ENCODE measurements around the gene USP37. TPM values are rescaled to one million over a fixed set of nuclear protein-coding genes. Genes with fewer than 3 reads are reported as not detected.
"Not testable (repeated sequence)": the region's sequence is repeated elsewhere in the genome, so short reads cannot be mapped to it uniquely, and the experiment has no call there.

USP37 gene
- total and polyA plus RNA-seq, 3 experiments from 2014 or later: 12.5 to 31.5 (median 29.9) TPM

DNA sequence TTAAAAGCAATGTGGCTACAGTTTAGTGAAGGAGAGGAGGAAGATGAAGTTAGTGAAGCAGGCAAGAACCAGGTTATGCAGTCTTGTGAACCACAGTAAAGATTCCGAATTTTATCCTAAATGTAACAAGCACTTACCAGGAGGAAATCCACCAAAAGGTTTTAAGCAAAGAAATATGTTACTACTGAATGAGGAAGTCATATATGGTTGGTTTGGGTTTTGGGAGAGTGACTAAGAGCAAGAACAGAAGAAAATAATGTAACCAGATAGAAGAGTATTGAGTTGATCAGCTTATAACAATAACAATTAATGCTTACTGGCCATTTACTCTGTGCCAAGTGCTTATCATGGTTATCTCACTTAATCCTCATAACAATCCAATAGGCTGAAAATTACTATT lies 1.9 kb downstream of the USP37 start:
- Mint-ChIP-seq H3K27me3 (no peaks in the 10 kb centered on the region), H3K27ac (peak overlapping the region; percentile 12 to 100 (median 94)), H3K36me3 (peaks cover 4 to 58% (median 12%) of the 10 kb centered on the region in 3 donors), H3K4me3 (peak overlapping the region in 6 of 7 donors; percentile 91 to 99 (median 98)), H3K9me3 (no peaks in the 10 kb centered on the region), H3K4me1 (peaks cover 47 to 62% (median 60%) of the 10 kb centered on the region in 3 donors)
- Histone ChIP-seq H3K36me3 (ENCODE audit: insufficient read depth, low read length) (peaks cover 9% of the 10 kb centered on the region), H3K27ac (ENCODE audit: low read depth, low read length) (no peak overlapping the region), H3K4me3 (ENCODE audit: low read length) (no peak overlapping the region), H3K4me1 (ENCODE audit: insufficient read depth, low read length) (peaks cover 36% of the 10 kb centered on the region), H3K9me3 (ENCODE audit: low read length) (no peaks in the 10 kb centered on the region), H3K27me3 (ENCODE audit: insufficient read depth, low read length, poor library complexity, severe bottlenecking) (no peaks in the 10 kb centered on the region)
- no peak for DNase-seq
- ChIA-PET POLR2A (no interaction called here), CTCF (no interaction called here)

DNA sequence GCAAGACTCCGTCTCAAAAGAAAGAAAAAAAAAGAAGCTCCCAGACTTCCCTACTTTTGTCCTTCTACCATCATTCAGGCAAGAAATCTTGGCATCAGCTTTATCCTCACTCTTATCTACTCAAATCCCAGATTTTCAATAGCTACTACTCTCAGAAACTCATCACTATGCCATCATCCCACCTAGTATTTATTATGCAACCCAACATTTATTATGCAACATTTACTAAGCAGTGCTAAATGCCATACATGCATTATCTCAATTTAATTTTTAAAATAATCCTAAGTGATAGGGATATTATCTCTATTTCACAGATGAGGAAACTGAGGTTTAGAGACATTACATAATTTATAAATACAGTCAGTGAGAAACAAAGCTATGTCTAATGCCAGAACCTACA lies 4.1 kb downstream of the USP37 start:
- Histone ChIP-seq H3K27me3 (ENCODE audit: insufficient read depth, low read length, poor library complexity, severe bottlenecking) (no peaks in the 10 kb centered on the region), H3K4me3 (ENCODE audit: low read length) (no peak overlapping the region), H3K9me3 (ENCODE audit: low read length) (no peaks in the 10 kb centered on the region), H3K27ac (ENCODE audit: low read depth, low read length) (no peak overlapping the region), H3K4me1 (ENCODE audit: insufficient read depth, low read length) (peaks cover 15% of the 10 kb centered on the region), H3K36me3 (ENCODE audit: insufficient read depth, low read length) (peaks cover 23% of the 10 kb centered on the region)
- H3K4me1 Mint-ChIP-seq: peaks cover 26 to 45% (median 40%) of the 10 kb centered on the region in 3 donors
- peak overlapping the region in 5 of 8 donors; percentile 1 to 88 (median 57) for H3K27ac Mint-ChIP-seq
- DNase-seq: no peak
- H3K4me3 Mint-ChIP-seq: no peak overlapping the region
- ChIA-PET POLR2A (no interaction called here), CTCF (no interaction called here)
- no peaks in the 10 kb centered on the region for H3K9me3 Mint-ChIP-seq
- peaks cover 4 to 66% (median 14%) of the 10 kb centered on the region in 3 donors for H3K36me3 Mint-ChIP-seq
- no peaks in the 10 kb centered on the region for H3K27me3 Mint-ChIP-seq

DNA sequence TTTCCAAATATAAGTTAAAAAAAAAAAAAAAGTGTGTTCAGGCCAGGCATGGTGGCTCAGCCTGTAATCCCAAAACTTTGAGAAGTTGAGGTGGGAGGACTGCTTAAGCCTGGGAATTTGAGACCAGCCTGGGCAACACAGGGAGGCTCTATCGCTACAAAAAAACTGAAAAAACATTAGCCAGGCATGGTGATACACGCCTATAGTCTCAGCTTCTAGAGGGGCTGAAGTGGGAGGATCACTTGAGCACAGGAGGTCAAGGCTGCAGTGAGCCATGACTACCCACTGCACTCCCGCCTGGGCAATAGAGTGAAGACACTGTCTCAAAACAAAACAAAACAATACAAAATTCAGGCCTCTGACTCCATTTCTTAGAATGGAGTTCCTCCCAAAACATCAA lies 9.2 kb downstream of the USP37 start:
- Mint-ChIP-seq H3K4me3 (peak overlapping the region in 1 of 7 donors; percentile 27), H3K27me3 (no peaks in the 10 kb centered on the region), H3K9me3 (no peaks in the 10 kb centered on the region), H3K4me1 (peaks cover 6 to 18% (median 18%) of the 10 kb centered on the region in 3 donors), H3K27ac (peak overlapping the region in 1 of 8 donors; percentile 54), H3K36me3 (peaks cover 9 to 73% (median 20%) of the 10 kb centered on the region in 3 donors)
- Histone ChIP-seq H3K27me3 (ENCODE audit: insufficient read depth, low read length, poor library complexity, severe bottlenecking) (no peaks in the 10 kb centered on the region), H3K4me1 (ENCODE audit: insufficient read depth, low read length) (no peaks in the 10 kb centered on the region), H3K9me3 (ENCODE audit: low read length) (no peaks in the 10 kb centered on the region), H3K36me3 (ENCODE audit: insufficient read depth, low read length) (peaks cover 33% of the 10 kb centered on the region), H3K27ac (ENCODE audit: low read depth, low read length) (no peak overlapping the region), H3K4me3 (ENCODE audit: low read length) (no peak overlapping the region)
- DNase-seq: no peak
- ChIA-PET POLR2A (no interaction called here), CTCF (no interaction called here)

DNA sequence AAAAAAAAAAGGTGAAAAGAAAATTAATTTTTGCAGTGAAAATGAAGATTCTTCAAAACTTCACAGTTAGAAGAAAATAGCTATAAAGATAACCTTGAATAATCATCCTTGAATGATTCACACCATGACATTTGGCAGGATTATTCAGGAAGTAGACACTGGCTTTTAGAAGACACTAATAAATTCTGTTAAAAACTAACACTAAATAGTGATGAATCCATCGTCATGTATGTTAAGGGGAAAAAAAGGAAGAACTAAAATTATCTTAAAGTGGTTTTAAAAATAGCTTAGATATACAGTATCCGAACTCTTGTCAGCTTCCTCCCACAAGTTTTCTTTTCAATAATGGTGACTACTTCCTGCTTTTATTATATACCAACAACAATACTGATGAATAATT lies 10.2 kb downstream of the USP37 start:
- Histone ChIP-seq H3K4me3 (ENCODE audit: low read length) (no peak overlapping the region), H3K36me3 (ENCODE audit: insufficient read depth, low read length) (peaks cover 40% of the 10 kb centered on the region), H3K4me1 (ENCODE audit: insufficient read depth, low read length) (no peaks in the 10 kb centered on the region), H3K27me3 (ENCODE audit: insufficient read depth, low read length, poor library complexity, severe bottlenecking) (no peaks in the 10 kb centered on the region), H3K9me3 (ENCODE audit: low read length) (no peaks in the 10 kb centered on the region), H3K27ac (ENCODE audit: low read depth, low read length) (no peak overlapping the region)
- no peak for DNase-seq
- peaks cover 17 to 74% (median 25%) of the 10 kb centered on the region in 3 donors for H3K36me3 Mint-ChIP-seq
- H3K4me3 Mint-ChIP-seq: no peak overlapping the region
- H3K9me3 Mint-ChIP-seq: no peaks in the 10 kb centered on the region
- ChIA-PET POLR2A (no interaction called here), CTCF (interaction anchor here (1.0 kb wide), 1 partner anchor 256 kb away, joined by 3 read pairs; no protein-coding TSS in a partner anchor)
- no peak overlapping the region for H3K27ac Mint-ChIP-seq
- no peaks in the 10 kb centered on the region for H3K27me3 Mint-ChIP-seq
- H3K4me1 Mint-ChIP-seq: peaks cover 5 to 15% (median 10%) of the 10 kb centered on the region in 3 donors

DNA sequence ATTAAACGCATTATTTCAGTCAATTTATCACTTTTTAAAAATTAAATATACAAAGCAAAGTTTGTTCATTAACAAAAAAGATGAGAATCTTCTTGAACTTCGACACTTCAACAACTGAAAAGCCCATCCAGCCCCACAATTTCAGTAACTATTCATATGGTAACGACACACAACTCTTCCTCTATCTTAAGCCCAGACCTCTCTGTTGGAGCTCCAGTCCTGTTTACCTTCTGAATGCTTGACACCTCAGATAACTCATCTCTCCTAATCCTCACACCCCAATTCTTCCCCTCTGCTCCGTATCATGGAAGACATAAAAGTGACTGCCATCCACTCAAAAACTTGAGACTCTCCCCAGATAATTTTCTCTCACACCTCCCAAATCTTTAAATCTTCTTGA lies 12.6 kb downstream of the USP37 start:
- H3K36me3 ChIP-seq (ENCODE audit: insufficient read depth, low read length): peaks cover 33% of the 10 kb centered on the region
- no peaks in the 10 kb centered on the region for H3K9me3 ChIP-seq (ENCODE audit: low read length)
- CTCF ChIA-PET: no interaction called here
- no peak overlapping the region for H3K27ac ChIP-seq (ENCODE audit: low read depth, low read length)
- Mint-ChIP-seq H3K9me3 (no peaks in the 10 kb centered on the region), H3K36me3 (peaks cover 20 to 78% (median 27%) of the 10 kb centered on the region in 3 donors), H3K27ac (peak overlapping the region in 3 of 8 donors; percentile 0 to 55 (median 51)), H3K4me3 (no peak overlapping the region), H3K4me1 (peaks cover 0 to 15% (median 4%) of the 10 kb centered on the region in 3 donors), H3K27me3 (no peaks in the 10 kb centered on the region)
- H3K4me3 ChIP-seq (ENCODE audit: low read length): no peak overlapping the region
- no peaks in the 10 kb centered on the region for H3K27me3 ChIP-seq (ENCODE audit: insufficient read depth, low read length, poor library complexity, severe bottlenecking)
- H3K4me1 ChIP-seq (ENCODE audit: insufficient read depth, low read length): no peaks in the 10 kb centered on the region
- DNase-seq: no peak
- POLR2A ChIA-PET: no interaction called here

DNA sequence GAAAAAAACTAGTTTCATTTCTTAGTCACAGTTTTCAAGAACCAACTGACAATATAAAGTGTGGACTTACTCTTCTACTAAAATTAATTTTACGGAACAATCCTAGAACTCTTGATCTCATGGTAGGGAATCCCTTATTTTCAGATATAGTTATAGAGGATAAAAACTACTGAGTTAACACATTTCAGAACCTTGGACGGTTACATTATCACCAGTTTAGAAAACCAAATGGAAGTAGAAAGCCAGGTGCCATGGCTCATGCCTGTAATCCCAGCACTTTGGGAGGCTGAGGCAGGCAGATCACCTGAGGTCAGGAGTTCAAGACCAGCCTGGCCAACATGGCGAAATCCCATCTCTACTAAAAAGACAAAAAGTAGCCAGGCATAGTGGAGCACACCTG lies 13.9 kb downstream of the USP37 start:
- H3K9me3 Mint-ChIP-seq; H3K27me3 Mint-ChIP-seq; H3K4me1 ChIP-seq (ENCODE audit: insufficient read depth, low read length); H3K27ac Mint-ChIP-seq; H3K27me3 ChIP-seq (ENCODE audit: insufficient read depth, low read length, poor library complexity, severe bottlenecking); H3K9me3 ChIP-seq (ENCODE audit: low read length); H3K4me3 Mint-ChIP-seq; DNase-seq; CTCF ChIA-PET; POLR2A ChIA-PET; H3K4me3 ChIP-seq (ENCODE audit: low read length); H3K27ac ChIP-seq (ENCODE audit: low read depth, low read length): not testable (repeated sequence)
- Mint-ChIP-seq H3K36me3 (peaks cover 20 to 71% (median 24%) of the 10 kb centered on the region in 3 donors), H3K4me1 (peaks cover 0 to 12% (median 4%) of the 10 kb centered on the region in 3 donors)
- H3K36me3 ChIP-seq (ENCODE audit: insufficient read depth, low read length): peaks cover 25% of the 10 kb centered on the region

DNA sequence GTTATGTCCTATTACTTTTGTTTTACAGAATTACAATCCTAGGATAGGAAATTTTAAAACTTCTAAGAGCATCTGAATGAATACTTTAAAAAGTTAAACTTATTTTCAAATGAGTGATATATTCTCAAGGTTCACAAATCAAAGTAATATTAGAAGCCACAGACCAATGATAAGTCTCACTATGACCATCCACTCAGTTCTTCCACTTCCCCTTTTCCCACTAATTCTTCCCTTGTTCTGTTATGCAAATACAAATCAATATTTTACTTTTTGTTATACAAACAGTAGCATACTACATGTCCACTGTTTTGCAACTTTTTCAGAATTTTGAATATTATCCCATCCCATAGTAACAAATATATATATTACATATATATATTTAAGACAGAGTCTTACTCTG lies 20.2 kb downstream of the USP37 start:
- no peaks in the 10 kb centered on the region for H3K9me3 Mint-ChIP-seq
- no peak for DNase-seq
- H3K27ac ChIP-seq (ENCODE audit: low read depth, low read length): no peak overlapping the region
- H3K27me3 ChIP-seq (ENCODE audit: insufficient read depth, low read length, poor library complexity, severe bottlenecking): no peaks in the 10 kb centered on the region
- peaks cover 0 to 6% (median 0%) of the 10 kb centered on the region in 3 donors for H3K4me1 Mint-ChIP-seq
- peaks cover 11 to 77% (median 24%) of the 10 kb centered on the region in 3 donors for H3K36me3 Mint-ChIP-seq
- no peak overlapping the region for H3K27ac Mint-ChIP-seq
- ChIA-PET CTCF (no interaction called here), POLR2A (no interaction called here)
- no peak overlapping the region for H3K4me3 ChIP-seq (ENCODE audit: low read length)
- H3K9me3 ChIP-seq (ENCODE audit: low read length): no peaks in the 10 kb centered on the region
- no peaks in the 10 kb centered on the region for H3K4me1 ChIP-seq (ENCODE audit: insufficient read depth, low read length)
- no peak overlapping the region for H3K4me3 Mint-ChIP-seq
- H3K27me3 Mint-ChIP-seq: no peaks in the 10 kb centered on the region
- H3K36me3 ChIP-seq (ENCODE audit: insufficient read depth, low read length): peaks cover 30% of the 10 kb centered on the region

DNA sequence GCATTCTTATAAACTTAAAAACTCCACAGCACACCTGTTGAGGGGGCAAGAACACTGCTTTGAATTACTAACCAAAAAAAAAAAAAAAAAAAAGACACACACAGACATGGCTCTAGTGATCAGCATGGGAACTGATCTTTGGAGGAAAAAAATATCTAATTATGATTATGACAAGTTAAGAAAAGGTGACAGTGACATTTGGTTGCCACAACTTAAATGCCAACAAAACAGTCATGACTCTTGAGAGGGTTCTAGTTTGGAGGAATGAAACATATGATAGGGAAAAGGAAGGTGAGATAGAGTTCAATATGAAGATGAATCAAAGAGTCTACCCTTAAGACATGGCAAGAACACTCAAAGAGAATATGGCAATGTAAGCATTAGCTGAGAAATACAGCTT lies 20.6 kb downstream of the USP37 start:
- Histone ChIP-seq H3K4me3 (ENCODE audit: low read length) (no peak overlapping the region), H3K9me3 (ENCODE audit: low read length) (no peaks in the 10 kb centered on the region), H3K36me3 (ENCODE audit: insufficient read depth, low read length) (peaks cover 30% of the 10 kb centered on the region), H3K4me1 (ENCODE audit: insufficient read depth, low read length) (no peaks in the 10 kb centered on the region), H3K27me3 (ENCODE audit: insufficient read depth, low read length, poor library complexity, severe bottlenecking) (no peaks in the 10 kb centered on the region), H3K27ac (ENCODE audit: low read depth, low read length) (no peak overlapping the region)
- Mint-ChIP-seq H3K27me3 (no peaks in the 10 kb centered on the region), H3K9me3 (no peaks in the 10 kb centered on the region), H3K36me3 (peaks cover 7 to 77% (median 21%) of the 10 kb centered on the region in 3 donors), H3K27ac (peak overlapping the region in 2 of 8 donors; percentile 31 to 71), H3K4me1 (peaks cover 0 to 6% (median 0%) of the 10 kb centered on the region in 3 donors), H3K4me3 (no peak overlapping the region)
- no peak for DNase-seq
- ChIA-PET CTCF (no interaction called here), POLR2A (no interaction called here)
